ENCODE measurements around the gene PCDH9. TPM values are rescaled to one million over a fixed set of nuclear protein-coding genes. Genes with fewer than 3 reads are reported as not detected.

The PCDH9 gene
- total and polyA plus RNA-seq, 10 of the 15 experiments (the other 5 are each of a cell fraction or from before 2014, with no cell fraction given), result 0.02 to 2.3 (median 0.05) TPM; not detected in 1

GRCh38 chr13:66367356-66367755 lies 862.8 kb downstream of the PCDH9 start (continued):
- TF ChIP-seq, protein P1, sequence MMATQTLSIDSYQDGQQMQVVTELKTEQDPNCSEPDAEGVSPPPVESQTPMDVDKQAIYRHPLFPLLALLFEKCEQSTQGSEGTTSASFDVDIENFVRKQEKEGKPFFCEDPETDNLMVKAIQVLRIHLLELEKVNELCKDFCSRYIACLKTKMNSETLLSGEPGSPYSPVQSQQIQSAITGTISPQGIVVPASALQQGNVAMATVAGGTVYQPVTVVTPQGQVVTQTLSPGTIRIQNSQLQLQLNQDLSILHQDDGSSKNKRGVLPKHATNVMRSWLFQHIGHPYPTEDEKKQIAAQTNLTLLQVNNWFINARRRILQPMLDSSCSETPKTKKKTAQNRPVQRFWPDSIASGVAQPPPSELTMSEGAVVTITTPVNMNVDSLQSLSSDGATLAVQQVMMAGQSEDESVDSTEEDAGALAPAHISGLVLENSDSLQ (IDR thresholded peaks at IDR 0.05), result no peak
- TF ChIP-seq CHD1 (IDR thresholded peaks at IDR 0.05; ENCODE audit: low read depth, low read length) (no peak), HSF1 (IDR thresholded peaks at IDR 0.05; ENCODE audit: low read depth, low read length) (no peak), LARP7 (IDR thresholded peaks at IDR 0.05) (no peak), FOXM1 (IDR thresholded peaks at IDR 0.05; ENCODE audit: low read depth, low read length) (no peak)

DNA sequence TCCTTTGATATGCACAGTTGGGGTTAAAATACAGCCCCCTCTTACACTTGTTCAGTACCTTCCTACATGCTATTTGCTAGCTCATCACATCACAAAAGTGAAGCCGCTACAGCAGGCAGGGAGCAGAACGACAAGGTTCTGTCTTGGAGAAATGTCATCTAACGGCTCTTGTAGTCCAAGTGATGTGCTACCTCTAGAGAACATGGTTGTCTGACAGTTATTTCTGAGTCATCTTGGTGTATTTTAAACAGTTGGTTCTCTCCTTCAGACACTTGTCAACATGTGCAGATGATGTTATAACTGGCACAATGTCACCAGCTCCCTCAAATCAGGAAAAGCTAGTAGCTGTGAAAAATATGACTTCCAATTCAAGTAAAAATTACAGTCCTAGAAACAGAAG lies 865.0 kb downstream of the PCDH9 start:
- no peaks in the 10 kb centered on the region for H3K79me2 ChIP-seq (ENCODE audit: control insufficient read depth, insufficient read depth, low read length)
- H4K20me1 ChIP-seq (ENCODE audit: control insufficient read depth, insufficient read depth), result no peaks in the 10 kb centered on the region
- FAIRE-seq (no peak), DNase-seq (ENCODE audit: low read depth, low spot score) (no peak), ATAC-seq (no peak)
- BruUV-seq (replicated peaks), result no TSS peak
- in situ Hi-C loops (cut with MboI), result no loop called here
- no peak overlapping the region for H3K9ac ChIP-seq (ENCODE audit: control insufficient read depth, insufficient read depth, low read length)
- SMC1A ChIA-PET (ENCODE audit: uncharacterized antibody, unreplicated experiment), result no interaction called here
- RAD21 ChIA-PET (ENCODE audit: unreplicated experiment), result no interaction called here
- intact Hi-C loops (cut with micrococcal nuclease; ENCODE audit: unreplicated experiment), result no loop called here
- H3K27me3 ChIP-seq (replicated peaks in 1 of 2; ENCODE audit: control insufficient read depth in 2 of 2, insufficient read depth in 2 of 2, low read length in 1 of 2), result no peaks in the 10 kb centered on the region
- no peak for TF ChIP-seq MEF2B (IDR thresholded peaks at IDR 0.05; ENCODE audit: partially characterized antibody, poor library complexity, severe bottlenecking)
- TF ChIP-seq HDAC6 (IDR thresholded peaks at IDR 0.05; ENCODE audit: unreplicated experiment), result no peak
- TF ChIP-seq CBX5 (IDR thresholded peaks at IDR 0.05; ENCODE audit: low read depth), result no peak
- TF ChIP-seq PBX3 (IDR thresholded peaks at IDR 0.05; ENCODE audit: insufficient replicate concordance, low read depth, low read length), result no peak
- no peak for TF ChIP-seq IRF4 (IDR thresholded peaks at IDR 0.05; ENCODE audit: low read depth, low read length)
- no peak for TF ChIP-seq SIN3A (IDR thresholded peaks at IDR 0.05; ENCODE audit: low read depth, low read length)
- no peak for TF ChIP-seq POLR2A (IDR thresholded peaks at IDR 0.05; ENCODE audit: low read depth, low read length)
- TF ChIP-seq MAX (IDR thresholded peaks at IDR 0.05; ENCODE audit: low read depth, low read length), result no peak
- TF ChIP-seq E2F8 (IDR thresholded peaks at IDR 0.05; ENCODE audit: low read depth, partially characterized antibody), result no peak
- TF ChIP-seq HCFC1 (IDR thresholded peaks at IDR 0.05; ENCODE audit: low read length), result no peak
- no peak for TF ChIP-seq GABPA (IDR thresholded peaks at IDR 0.05; ENCODE audit: low read depth)
- no peak for TF ChIP-seq CEBPB (IDR thresholded peaks at IDR 0.05; ENCODE audit: borderline replicate concordance in 1 of 2, low read depth in 2 of 2, low read length in 2 of 2)
- no peak for TF ChIP-seq TCF7 (IDR thresholded peaks at IDR 0.05; ENCODE audit: borderline replicate concordance)
- no peaks in the 10 kb centered on the region for H3K9me3 ChIP-seq (replicated peaks; ENCODE audit: control insufficient read depth, insufficient read depth, low read length)
- H3K4me1 ChIP-seq (ENCODE audit: control insufficient read depth, insufficient read depth, low read length), result no peaks in the 10 kb centered on the region
- POLR2A ChIA-PET, result interaction anchor here (0.7 kb wide), 1 partner anchor 16 kb away, joined by 3 read pairs; no protein-coding TSS in a partner anchor
- CTCF ChIA-PET, result no interaction called here
- H3K4me2 ChIP-seq (ENCODE audit: control insufficient read depth, insufficient read depth), result no peak overlapping the region
- no peak overlapping the region for H3K27ac ChIP-seq (ENCODE audit: control insufficient read depth, insufficient read depth)
- 54% methylated on average over 3 of the region's 3 CpGs for WGBS (ENCODE audit: insufficient coverage, insufficient replicate concordance, low lambda C conversion rate, missing lambda C conversion rate)
- no peak overlapping the region for H3K4me3 ChIP-seq
- no peak overlapping the region for H2AFZ ChIP-seq (ENCODE audit: control insufficient read depth, low read depth, low read length)
- H3K36me3 ChIP-seq (ENCODE audit: control insufficient read depth in 2 of 2, insufficient read depth in 2 of 2, low read length in 1 of 2), result no peaks in the 10 kb centered on the region
